Fibroblast of lung (primary cell): ENCODE data around the gene S100P. TPM values are rescaled to one million over a fixed set of nuclear protein-coding genes. Genes with fewer than 3 reads are reported as not detected.

Experiments used
- DNase-seq, 2 donors: peaks; one replicate each; pipeline versions ENCODE4 v3.0.0 to v3.0.0-alpha.2; 2010; ENCODE audit warnings: low read depth in 2 of 2
- H2AFZ ChIP-seq: 2 replicates; pipeline ENCODE4 v1.5.1; 2012; ENCODE audit warnings: low read length, control low read depth, inconsistent platforms
- H3K27ac ChIP-seq: 2 replicates; pipeline ENCODE4 v1.5.1; 2011; ENCODE audit warnings: low read length, control low read depth; ENCODE audit not compliant: insufficient read depth
- H3K27me3 ChIP-seq: 2 replicates; pipeline ENCODE4 v1.5.1; 2011; ENCODE audit warnings: mild to moderate bottlenecking, low read length; ENCODE audit not compliant: control insufficient read depth, insufficient read depth
- H3K36me3 ChIP-seq: 2 replicates; pipeline ENCODE4 v1.5.1; 2011; ENCODE audit warnings: low read length; ENCODE audit not compliant: control insufficient read depth, insufficient read depth
- H3K4me1 ChIP-seq: 2 replicates; pipeline ENCODE4 v1.5.1; 2011; ENCODE audit warnings: low read length; ENCODE audit not compliant: control insufficient read depth, insufficient read depth; ENCODE audit errors: extremely low read depth
- H3K4me2 ChIP-seq: 2 replicates; pipeline ENCODE4 v1.5.1; 2011; ENCODE audit warnings: low read length, control low read depth; ENCODE audit not compliant: insufficient read depth; ENCODE audit errors: extremely low read depth
- H3K4me3 ChIP-seq, 4 experiments: fragments of 200-600 bp in 1 of 4; sonication (generic) in 1 of 4; replicated peaks in 1 of 4; 2 replicates each; pipeline ENCODE4 v1.5.1; 2011 to 2016; ENCODE audit warnings: low read length in 4 of 4, low read depth in 3 of 4, mild to moderate bottlenecking in 3 of 4, control low read depth in 2 of 4, inconsistent platforms in 1 of 4, mixed read lengths in 1 of 4; ENCODE audit not compliant: insufficient read depth in 1 of 4; ENCODE audit errors: control extremely low read depth in 1 of 4
- H3K79me2 ChIP-seq: 2 replicates; pipeline ENCODE4 v1.5.1; 2012; ENCODE audit warnings: mild to moderate bottlenecking, low read length, inconsistent platforms; ENCODE audit not compliant: control insufficient read depth, insufficient read depth
- H3K9ac ChIP-seq: 2 replicates; pipeline ENCODE4 v1.5.1; 2011; ENCODE audit warnings: mild to moderate bottlenecking, low read length, control low read depth; ENCODE audit not compliant: insufficient read depth
- H3K9me3 ChIP-seq: 2 replicates; pipeline ENCODE4 v1.5.1; 2012; ENCODE audit warnings: low read depth, low read length; ENCODE audit not compliant: control insufficient read depth, insufficient read depth
- H4K20me1 ChIP-seq: 2 replicates; pipeline ENCODE4 v1.5.1; 2011; ENCODE audit warnings: low read length; ENCODE audit not compliant: control insufficient read depth, insufficient read depth; ENCODE audit errors: extremely low read depth
- CTCF ChIP-seq, 2 donors: IDR thresholded peaks in 1 of 2; conservative IDR thresholded peaks in 1 of 2; 1 replicate in 1 of 2; 2 replicates in 1 of 2; pipeline ENCODE4 v1.5.1; 2011 to 2012; ENCODE audit warnings: low read length in 2 of 2, control low read depth in 1 of 2, inconsistent platforms in 1 of 2, low read depth in 1 of 2, mild to moderate bottlenecking in 1 of 2
- EZH2 ChIP-seq: IDR thresholded peaks from 2 replicates; pipeline ENCODE4 v1.5.1; 2012; ENCODE audit warnings: low read length, control low read depth, mild to moderate bottlenecking; ENCODE audit errors: missing control alignments
- polyA plus RNA-seq, 2 donors: library from polyadenylated mRNA; depleted of rRNA in 1 of 2; stranded (reverse) in 1 of 2; unstranded in 1 of 2; fragments of >200 nt; gene quantifications; 2 replicates each; pipeline ENCODE4 v1.2.1, GENCODE V29; 2011 to 2012; ENCODE audit warnings: missing spikeins in 1 of 2
- total RNA-seq: library from RNA; depleted of rRNA; stranded (reverse); fragments of >200 nt; gene quantifications from 2 replicates; pipeline ENCODE4 v1.2.1, GENCODE V29; 2014

The S100P gene
- total and polyA plus RNA-seq, 2 donors (not counting 1 experiment from before 2014, with no cell fraction given) = not detected

- DNase-seq = no peak
- TF ChIP-seq CTCF (conservative IDR thresholded peaks at IDR 0.05 in 1 of 2, IDR thresholded peaks at IDR 0.05 in 1 of 2; ENCODE audit: low read depth in 1 of 2, low read length in 2 of 2) (no peak), EZH2 (no peak)
- Histone ChIP-seq H3K9ac (no peak overlapping the region), H2AFZ (no peak overlapping the region), H3K4me2 (no peak overlapping the region), H3K27me3 (no peaks in the 10 kb centered on the region), H4K20me1 (no peaks in the 10 kb centered on the region), H3K36me3 (no peaks in the 10 kb centered on the region), H3K4me1 (peaks cover 3% of the 10 kb centered on the region), H3K79me2 (peaks cover 49% of the 10 kb centered on the region), H3K27ac (no peak overlapping the region), H3K4me3 (no peak overlapping the region), H3K9me3 (no peaks in the 10 kb centered on the region)
These were observed 12.5 kb downstream of the S100P start for GRCh38 chr4:6706173-6706572.

GRCh38 chr4:6709230-6710114, 15.8 kb downstream of the S100P start, which contains the start of gene MRFAP1L1:
Gene MRFAP1L1 (minus strand): TSS chr4:6709865. CDS start chr4:6709629, 236 bp downstream.
- no peaks in the 10 kb centered on the region for H3K27me3 ChIP-seq
- H4K20me1 ChIP-seq = no peaks in the 10 kb centered on the region
- peak within 1 kb of the TSS; percentile 94 for H2AFZ ChIP-seq
- H3K4me2 ChIP-seq = peak within 1 kb of the TSS; percentile 75
- peak within 1 kb of the TSS; percentile 76 for H3K27ac ChIP-seq
- TF ChIP-seq EZH2 (no peak), CTCF (conservative IDR thresholded peaks at IDR 0.05 in 1 of 2, IDR thresholded peaks at IDR 0.05 in 1 of 2; ENCODE audit: low read depth in 1 of 2, low read length in 2 of 2) (peak in 1 of 2 donors; percentile 7)
- H3K36me3 ChIP-seq = no peaks in the 10 kb centered on the region
- peak; percentile 98 to 99 for DNase-seq
- H3K9ac ChIP-seq = peak within 1 kb of the TSS; percentile 64
- H3K4me1 ChIP-seq = peaks cover 3% of the 10 kb centered on the region
- H3K79me2 ChIP-seq = peaks cover 44% of the 10 kb centered on the region
- peak within 1 kb of the TSS; percentile 79 to 96 (median 86) for H3K4me3 ChIP-seq
- no peaks in the 10 kb centered on the region for H3K9me3 ChIP-seq

GRCh38 chr4:6710282-6710681, 16.6 kb downstream of the S100P start:
- Histone ChIP-seq H3K27ac (peak overlapping the region; percentile 76), H3K4me3 (peak overlapping the region; percentile 79 to 96 (median 86)), H3K4me1 (peaks cover 3% of the 10 kb centered on the region), H3K4me2 (peak overlapping the region; percentile 74), H3K79me2 (peaks cover 39% of the 10 kb centered on the region), H3K27me3 (no peaks in the 10 kb centered on the region), H3K9ac (no peak overlapping the region), H2AFZ (peak overlapping the region; percentile 94), H3K36me3 (no peaks in the 10 kb centered on the region), H3K9me3 (no peaks in the 10 kb centered on the region), H4K20me1 (no peaks in the 10 kb centered on the region)
- DNase-seq = no peak
- TF ChIP-seq EZH2 (no peak), CTCF (conservative IDR thresholded peaks at IDR 0.05 in 1 of 2, IDR thresholded peaks at IDR 0.05 in 1 of 2; ENCODE audit: low read depth in 1 of 2, low read length in 2 of 2) (no peak)
